Activated CD4-positive, CD25-positive, alpha-beta regulatory T cell (primary cell): Measurements from ENCODE around the gene ZNF224.
"Not testable (repeated sequence)": the region's sequence is repeated elsewhere in the genome, so short reads cannot be mapped to it uniquely, and the experiment has no call there.

Experiments
- DNase-seq, 4 experiments: peaks; one replicate each; lab custom pipeline; 2025; lab: John Stamatoyannopoulos, UW

The ZNF224 gene

GRCh38 chr19:44093931-44094765 is at the start of gene ZNF224:
ZNF224 (plus strand) TSS chr19:44094361; CDS start chr19:44097874, 3,513 bp downstream.
- peak; percentile 55 to 69 (median 60) for DNase-seq

GRCh38 chr19:44050740-44051649 is 43.2 kb upstream of the ZNF224 start:
- no peak for DNase-seq

DNA sequence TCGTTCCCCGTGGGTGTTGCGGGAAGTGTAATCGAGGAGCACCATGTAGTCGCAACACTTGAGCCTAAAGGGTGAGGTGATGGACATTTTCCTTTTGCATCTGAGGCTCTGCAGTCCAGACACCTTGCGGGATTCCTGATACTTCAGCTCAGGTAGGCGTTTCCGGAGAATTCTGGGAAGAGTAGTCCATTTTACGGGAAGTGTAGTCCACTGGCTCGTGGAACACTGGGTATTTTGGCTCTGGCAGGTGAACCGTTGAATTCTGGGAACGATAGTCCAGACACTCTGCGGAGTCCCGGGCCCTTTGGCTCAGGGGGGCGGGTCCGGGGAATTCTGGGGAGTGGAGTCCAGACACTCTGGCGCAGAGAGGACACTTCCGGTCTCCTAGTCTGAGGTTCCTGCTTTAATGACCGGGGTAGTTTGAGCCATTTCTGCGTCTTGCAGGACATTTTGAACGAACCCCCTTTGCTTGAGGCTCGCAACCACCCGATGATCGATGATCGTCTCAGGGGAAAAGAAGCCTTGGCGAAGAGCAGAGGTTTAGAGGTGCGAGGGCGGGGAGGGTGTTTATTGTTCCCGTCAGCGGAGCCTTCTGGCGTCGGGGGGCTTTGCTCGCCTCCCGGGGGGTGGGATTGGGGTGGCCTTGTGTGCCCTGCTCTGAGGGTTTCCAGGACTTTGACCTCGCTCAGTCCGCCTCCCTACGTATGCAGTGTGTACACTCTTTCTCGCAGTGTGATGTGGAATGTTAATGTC is 42.3 kb upstream of the ZNF224 start, which contains the start of gene ZNF223:
Gene ZNF223 (plus strand): TSS at position 387 of the 753 bp plus-strand sequence. CDS start 3,141 bp downstream, outside the sequence.
- DNase-seq = peak; percentile 12 to 35 (median 16)

DNA sequence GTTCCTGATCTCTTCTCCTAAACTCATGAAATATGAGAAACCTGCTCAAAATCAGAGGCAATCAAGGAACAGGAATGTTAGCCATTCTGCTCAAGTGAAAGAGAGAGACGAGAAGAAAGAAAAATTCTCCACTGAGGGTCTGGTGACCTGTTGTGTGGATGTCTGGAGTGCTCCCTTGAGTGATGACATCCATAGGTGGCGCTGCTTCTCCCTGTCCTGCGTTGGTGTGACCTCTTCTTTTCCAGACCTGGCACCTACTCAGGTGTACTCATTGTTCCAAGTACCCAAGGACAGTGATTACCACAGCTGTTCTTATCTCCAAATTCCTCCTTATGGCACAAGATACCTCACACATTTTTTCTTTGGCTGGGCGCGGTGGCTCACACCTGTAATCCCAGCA is 38.3 kb upstream of the ZNF224 start:
- DNase-seq = no peak

DNA sequence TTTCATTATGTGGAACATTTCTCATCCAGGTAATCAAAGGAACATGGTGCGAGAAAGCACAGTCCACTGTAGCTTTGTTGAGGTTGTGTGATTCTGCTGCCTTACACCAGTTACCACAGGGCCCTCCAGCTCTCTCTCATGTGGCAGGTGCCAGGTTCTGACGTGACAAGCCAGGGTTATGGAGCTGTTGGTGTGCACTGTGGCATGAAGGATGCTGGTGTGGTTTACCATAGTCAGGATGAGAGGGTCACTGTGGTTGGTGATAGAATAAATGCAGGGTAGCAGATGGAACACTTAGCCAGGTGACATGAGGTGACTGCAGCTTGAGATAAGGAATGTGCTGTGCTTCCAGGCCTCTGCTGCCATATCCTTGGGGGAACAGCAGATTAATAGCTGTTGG is 34.9 kb upstream of the ZNF224 start:
- DNase-seq = no peak

DNA sequence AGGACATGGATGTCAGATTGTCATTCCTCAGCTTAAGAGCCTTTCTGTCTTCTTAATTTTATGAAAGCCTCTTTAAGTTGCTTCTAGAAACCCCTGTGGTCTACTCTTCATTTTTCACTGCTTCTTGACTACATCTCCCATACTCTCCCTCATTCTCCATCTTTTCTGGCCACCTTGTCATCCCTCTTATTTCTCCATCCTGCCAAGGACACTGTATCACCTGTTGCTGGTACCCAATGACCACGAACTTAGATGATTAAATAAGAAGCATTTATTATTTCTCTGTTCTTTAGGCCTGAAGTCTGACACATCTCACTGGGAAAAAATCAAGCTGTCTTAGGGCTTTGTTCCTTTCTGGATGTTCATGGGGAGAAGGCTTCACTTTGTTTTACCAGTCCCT is 33.1 kb upstream of the ZNF224 start:
- DNase-seq = no peak

GRCh38 chr19:44066305-44066704 is 27.9 kb upstream of the ZNF224 start:
- DNase-seq = no peak

GRCh38 chr19:44069415-44069814 is 24.7 kb upstream of the ZNF224 start:
- no peak for DNase-seq

- DNase-seq = peak; percentile 57 to 66 (median 60)
Measured at GRCh38 chr19:44071824-44072542, 22.2 kb upstream of the ZNF224 start, which contains the start of gene ZNF284. ZNF284 (plus strand) TSS chr19:44072159; CDS start chr19:44076390, 4,231 bp downstream.

GRCh38 chr19:44072543-44073401 is 21.4 kb upstream of the ZNF224 start:
- DNase-seq = no peak

DNA sequence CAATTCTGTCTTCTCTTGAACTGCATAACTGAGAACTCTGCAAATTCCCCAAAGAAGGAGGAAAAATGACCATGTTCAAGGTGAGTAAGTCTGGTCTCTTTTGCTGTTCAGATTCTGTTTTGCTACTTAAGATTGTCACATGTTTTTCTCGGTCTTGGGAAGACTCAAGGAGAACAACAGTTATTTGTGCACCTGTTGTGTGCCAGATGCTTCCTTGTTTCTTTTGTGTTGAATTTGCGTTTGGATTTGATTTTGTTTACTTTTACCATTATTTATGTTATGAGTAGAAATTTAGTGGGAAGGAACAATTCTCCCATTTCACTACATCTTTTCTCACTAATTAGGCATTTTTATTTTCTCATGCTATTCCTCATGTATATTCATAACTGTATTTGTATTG is 17.8 kb upstream of the ZNF224 start:
- no peak for DNase-seq

GRCh38 chr19:44092108-44092507 is 2.1 kb upstream of the ZNF224 start:
- DNase-seq = no peak

GRCh38 chr19:44107751-44108150 is 13.6 kb downstream of the ZNF224 start:
- DNase-seq = no peak

GRCh38 chr19:44109458-44109857 is 15.3 kb downstream of the ZNF224 start:
- DNase-seq = no peak

- no peak for DNase-seq
Measured at GRCh38 chr19:44111910-44112463, 17.8 kb downstream of the ZNF224 start.

GRCh38 chr19:44112802-44113137 is 18.6 kb downstream of the ZNF224 start:
- DNase-seq = no peak

- DNase-seq = peak; percentile 49 to 62 (median 58)
Measured at GRCh38 chr19:44113138-44113783, 19.1 kb downstream of the ZNF224 start, which contains the start of gene ZNF225. ZNF225 (plus strand) TSS chr19:44113399; CDS start chr19:44115828, 2,429 bp downstream.

- DNase-seq = no peak
Measured at GRCh38 chr19:44113784-44114390, 19.7 kb downstream of the ZNF224 start.

- DNase-seq = not testable (repeated sequence)
Measured at GRCh38 chr19:44121162-44121561, 27.0 kb downstream of the ZNF224 start.
